ENCODE results near the gene CCDC194.
A peak's percentile ranks its signal among the peaks of the same experiment; 100 is the strongest.

Gene CCDC194

GRCh38 chr19:17393914-17394313 is at the start of gene CCDC194:
CCDC194 (minus strand) TSS chr19:17394196; CDS start chr19:17394158, 38 bp downstream.
- DNase-seq: no peak

- DNase-seq: no peak
These were observed 47.4 kb upstream of the CCDC194 start for GRCh38 chr19:17441241-17442021.

- DNase-seq: no peak
These were observed 42.9 kb upstream of the CCDC194 start for GRCh38 chr19:17436874-17437267.

- DNase-seq: no peak
These were observed 42.3 kb upstream of the CCDC194 start for GRCh38 chr19:17436094-17436873.

GRCh38 chr19:17435218-17435617 is 41.2 kb upstream of the CCDC194 start:
- DNase-seq: no peak

GRCh38 chr19:17431417-17431816 is 37.4 kb upstream of the CCDC194 start:
- no peak for DNase-seq

- no peak for DNase-seq
These were observed 35.7 kb upstream of the CCDC194 start for GRCh38 chr19:17429641-17430113.

GRCh38 chr19:17424743-17425365 is 30.9 kb upstream of the CCDC194 start:
- peak in 1 of 4 experiments; percentile 14 for DNase-seq

- no peak for DNase-seq
These were observed 29.6 kb upstream of the CCDC194 start for GRCh38 chr19:17423429-17424208.

GRCh38 chr19:17421942-17422341 is 27.9 kb upstream of the CCDC194 start:
- no peak for DNase-seq

GRCh38 chr19:17420475-17420924 is 26.5 kb upstream of the CCDC194 start:
- DNase-seq: peak in 1 of 4 experiments; percentile 19

GRCh38 chr19:17419621-17420474 is 25.9 kb upstream of the CCDC194 start, which contains the start of gene MVB12A:
MVB12A (plus strand) TSS chr19:17420047; CDS start chr19:17420136, 89 bp downstream.
- DNase-seq: peak; percentile 80 to 93 (median 86)

GRCh38 chr19:17419154-17419620 is 25.2 kb upstream of the CCDC194 start:
- DNase-seq: no peak

GRCh38 chr19:17418710-17419109 is 24.7 kb upstream of the CCDC194 start:
- no peak for DNase-seq

GRCh38 chr19:17415121-17415520 is 21.1 kb upstream of the CCDC194 start:
- DNase-seq: no peak

- no peak for DNase-seq
These were observed 20.1 kb upstream of the CCDC194 start for GRCh38 chr19:17414097-17414496.

- no peak for DNase-seq
These were observed 17.8 kb upstream of the CCDC194 start for GRCh38 chr19:17411801-17412200.

- no peak for DNase-seq
These were observed 16.0 kb upstream of the CCDC194 start for GRCh38 chr19:17409990-17410389.

GRCh38 chr19:17406887-17407196 is 12.8 kb upstream of the CCDC194 start:
- no peak for DNase-seq

GRCh38 chr19:17406046-17406886 is 12.3 kb upstream of the CCDC194 start:
- DNase-seq: no peak
